PC-9 (cell line): ENCODE measurements around the gene PHACTR1. TPM values are rescaled to one million over a fixed set of nuclear protein-coding genes. Genes with fewer than 3 reads are reported as not detected.

Experiments used
- BruUV-seq: library from RNA; stranded (reverse); fragments of 400-500 nt; replicated peaks from 2 replicates; lab custom pipeline; 2021; lab: Mats Ljungman, UMichigan
- CTCF ChIA-PET: fragments of 300-600 bp; sonication (Branson Sonifier 250); formaldehyde crosslinking; loops from one replicate; lab custom pipeline; 2022; ENCODE audit warnings: antibody characterized with exemption; lab: Charles Lee
- POLR2A ChIA-PET: fragments of 300-600 bp; sonication (Branson Sonifier 250); formaldehyde crosslinking; loops from one replicate; lab custom pipeline; 2022; ENCODE audit warnings: antibody characterized with exemption; ENCODE audit not compliant: unreplicated experiment; lab: Charles Lee
- DNase-seq, 2 experiments: peaks; one replicate each; pipeline versions ENCODE4 v3.0.0 to v3.0.0-alpha.2; 2015 to 2022; ENCODE audit warnings: mixed read lengths in 1 of 2
- H2AFZ ChIP-seq: fragments of 200-600 bp; sonication (generic); 2 replicates; pipeline ENCODE4 v1.8.1; 2017; ENCODE audit warnings: antibody characterized with exemption
- H3F3A ChIP-seq: fragments of 200-600 bp; sonication (generic); 2 replicates; pipeline ENCODE4 v1.8.1; 2017; ENCODE audit warnings: antibody characterized with exemption, mild to moderate bottlenecking, low read depth; ENCODE audit not compliant: insufficient read depth
- H3K27ac ChIP-seq: fragments of 200-600 bp; sonication (generic); 2 replicates; pipeline ENCODE4 v1.6.1; 2016; ENCODE audit warnings: mixed run types
- H3K27me3 ChIP-seq: fragments of 200-600 bp; sonication (generic); 2 replicates; pipeline ENCODE4 v1.6.1; 2016; ENCODE audit warnings: low read depth, mixed run types; ENCODE audit not compliant: insufficient read depth
- H3K36me3 ChIP-seq: fragments of 200-600 bp; sonication (generic); 2 replicates; pipeline ENCODE4 v1.6.1; 2016; ENCODE audit warnings: low read depth, mixed run types
- H3K4me1 ChIP-seq: fragments of 200-600 bp; sonication (generic); replicated peaks from 2 replicates; pipeline ENCODE4 v1.6.1; 2016; ENCODE audit warnings: mixed run types; ENCODE audit not compliant: insufficient read depth
- H3K4me2 ChIP-seq: fragments of 200-600 bp; sonication (generic); 2 replicates; pipeline ENCODE4 v1.6.1; 2017; ENCODE audit warnings: mixed run types
- H3K4me3 ChIP-seq: fragments of 200-600 bp; sonication (generic); 2 replicates; pipeline ENCODE4 v1.6.1; 2016; ENCODE audit warnings: mixed run types
- H3K79me2 ChIP-seq: fragments of 200-600 bp; sonication (generic); 2 replicates; pipeline ENCODE4 v1.6.1; 2017; ENCODE audit warnings: low read depth, mixed run types
- H3K9me2 ChIP-seq: fragments of 200-600 bp; sonication (generic); 2 replicates; pipeline ENCODE4 v1.8.1; 2017; ENCODE audit warnings: mild to moderate bottlenecking; ENCODE audit not compliant: insufficient read depth
- H3K9me3 ChIP-seq: fragments of 200-600 bp; sonication (generic); 2 replicates; pipeline ENCODE4 v1.8.1; 2016; ENCODE audit warnings: low read depth; ENCODE audit not compliant: insufficient read depth
- H4K20me1 ChIP-seq: fragments of 200-600 bp; sonication (generic); 2 replicates; pipeline ENCODE4 v1.8.1; 2017; ENCODE audit not compliant: insufficient read depth
- CTCF ChIP-seq: fragments of 200-600 bp; sonication (generic); conservative IDR thresholded peaks from 2 replicates; pipeline ENCODE4 v1.6.1; 2017; ENCODE audit warnings: mixed run types, antibody characterized with exemption, mild to moderate bottlenecking, moderate library complexity
- EZH2 ChIP-seq: fragments of 200-600 bp; sonication (generic); IDR thresholded peaks from 2 replicates; pipeline ENCODE4 v1.8.0; 2017; ENCODE audit warnings: antibody characterized with exemption, low read depth
- intact Hi-C: fragments of 100-400 bp; cut with micrococcal nuclease; formaldehyde crosslinking; loops from one replicate; pipeline ENCODE4 v1.10.0; 2022; ENCODE audit not compliant: unreplicated experiment
- total RNA-seq: library from RNA; stranded (reverse); gene quantifications from 2 replicates; pipeline ENCODE4 v1.2.3, GENCODE V29; 2021

PHACTR1 gene
- total RNA-seq, 1 experiment from 2014 or later: not detected

- Histone ChIP-seq H3K4me3 (no peak overlapping the region), H3F3A (no peaks in the 10 kb centered on the region), H3K79me2 (no peaks in the 10 kb centered on the region), H3K4me2 (no peak overlapping the region), H3K9me2 (no peaks in the 10 kb centered on the region), H3K27ac (no peak overlapping the region), H2AFZ (no peak overlapping the region), H3K9me3 (no peaks in the 10 kb centered on the region), H4K20me1 (no peaks in the 10 kb centered on the region), H3K4me1 (no peaks in the 10 kb centered on the region), H3K36me3 (no peaks in the 10 kb centered on the region), H3K27me3 (peaks cover 67% of the 10 kb centered on the region)
- TF ChIP-seq EZH2 (no peak), CTCF (no peak)
- DNase-seq: no peak
- CTCF ChIA-PET: no interaction called here
- POLR2A ChIA-PET: no interaction called here
- intact Hi-C loops: no loop called here
- no TSS peak for BruUV-seq
Observed at GRCh38 chr6:12916420-12917136, 200.0 kb downstream of the PHACTR1 start.

DNA sequence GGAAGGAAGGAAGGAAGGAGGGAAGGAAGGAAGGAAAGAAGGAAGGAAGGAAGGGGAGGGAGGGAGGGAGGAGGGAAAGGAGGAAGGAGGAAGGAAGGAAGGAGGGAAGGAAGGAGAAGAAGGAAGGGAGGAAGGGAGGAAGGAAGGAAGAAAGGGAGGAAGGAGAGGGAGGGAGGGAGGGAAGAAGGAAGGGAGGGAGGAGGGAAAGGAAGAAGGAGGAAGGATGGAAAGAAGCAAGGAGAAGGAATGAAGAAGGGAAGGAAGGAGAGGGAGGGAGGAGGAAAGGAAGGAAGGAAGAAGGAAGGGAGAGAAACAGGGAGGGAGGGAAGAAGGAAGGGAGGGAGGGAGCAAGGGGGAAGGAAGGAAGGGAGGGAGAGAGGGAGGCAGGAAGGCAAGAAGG is 204.9 kb downstream of the PHACTR1 start:
- POLR2A ChIA-PET: no interaction called here
- Histone ChIP-seq H3K79me2 (no peaks in the 10 kb centered on the region), H3K9me3 (0 out of 2 replicates have a peak, but pooled peaks cover 2% of the 10 kb centered on the region), H3K36me3 (no peaks in the 10 kb centered on the region), H2AFZ (no peak overlapping the region), H4K20me1 (no peaks in the 10 kb centered on the region), H3K27me3 (peaks cover 33% of the 10 kb centered on the region), H3K9me2 (no peaks in the 10 kb centered on the region), H3K4me2 (no peak overlapping the region), H3K27ac (no peak overlapping the region), H3F3A (no peaks in the 10 kb centered on the region), H3K4me1 (no peaks in the 10 kb centered on the region), H3K4me3 (no peak overlapping the region)
- DNase-seq: no peak
- CTCF ChIA-PET: no interaction called here
- no TSS peak for BruUV-seq
- TF ChIP-seq EZH2: no peak
- TF ChIP-seq CTCF: no peak
- intact Hi-C loops: no loop called here

GRCh38 chr6:12923644-12924235 is 207.2 kb downstream of the PHACTR1 start:
- CTCF ChIA-PET: no interaction called here
- TF ChIP-seq CTCF: no peak
- no peak for TF ChIP-seq EZH2
- POLR2A ChIA-PET: no interaction called here
- Histone ChIP-seq H3K36me3 (no peaks in the 10 kb centered on the region), H3K4me1 (no peaks in the 10 kb centered on the region), H3K4me3 (no peak overlapping the region), H3K9me3 (0 out of 2 replicates have a peak, but pooled peaks cover 2% of the 10 kb centered on the region), H2AFZ (no peak overlapping the region), H3K4me2 (no peak overlapping the region), H4K20me1 (no peaks in the 10 kb centered on the region), H3K79me2 (no peaks in the 10 kb centered on the region), H3K27ac (no peak overlapping the region), H3F3A (no peaks in the 10 kb centered on the region), H3K27me3 (peaks cover 35% of the 10 kb centered on the region), H3K9me2 (no peaks in the 10 kb centered on the region)
- no TSS peak for BruUV-seq
- intact Hi-C loops: no loop called here
- DNase-seq: no peak
